ENCODE data around the gene CDKAL1.
"Not testable (repeated sequence)": the region's sequence is repeated elsewhere in the genome, so short reads cannot be mapped to it uniquely, and the experiment has no call there.

The CDKAL1 gene

DNA sequence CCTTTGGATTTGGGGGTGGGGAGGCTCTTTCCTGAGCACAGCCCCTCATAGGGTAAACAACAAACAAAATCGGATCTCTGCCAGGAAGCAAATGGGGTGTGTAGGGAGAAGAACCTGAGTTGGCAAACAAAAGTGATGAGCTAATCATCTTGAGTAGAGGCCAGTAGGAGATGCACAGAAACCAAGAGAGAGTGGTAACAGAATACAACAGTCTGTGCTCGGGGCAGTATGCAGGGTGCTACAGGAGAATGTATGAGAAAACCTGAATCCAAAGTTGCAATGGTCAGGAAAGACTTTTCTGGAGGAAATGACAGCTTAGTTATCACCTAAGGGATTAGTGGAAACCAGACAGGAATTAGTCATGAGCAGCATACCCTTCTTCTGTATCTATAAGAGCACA, 177.8 kb downstream of the CDKAL1 start:
- DNase-seq, result no peak

DNA sequence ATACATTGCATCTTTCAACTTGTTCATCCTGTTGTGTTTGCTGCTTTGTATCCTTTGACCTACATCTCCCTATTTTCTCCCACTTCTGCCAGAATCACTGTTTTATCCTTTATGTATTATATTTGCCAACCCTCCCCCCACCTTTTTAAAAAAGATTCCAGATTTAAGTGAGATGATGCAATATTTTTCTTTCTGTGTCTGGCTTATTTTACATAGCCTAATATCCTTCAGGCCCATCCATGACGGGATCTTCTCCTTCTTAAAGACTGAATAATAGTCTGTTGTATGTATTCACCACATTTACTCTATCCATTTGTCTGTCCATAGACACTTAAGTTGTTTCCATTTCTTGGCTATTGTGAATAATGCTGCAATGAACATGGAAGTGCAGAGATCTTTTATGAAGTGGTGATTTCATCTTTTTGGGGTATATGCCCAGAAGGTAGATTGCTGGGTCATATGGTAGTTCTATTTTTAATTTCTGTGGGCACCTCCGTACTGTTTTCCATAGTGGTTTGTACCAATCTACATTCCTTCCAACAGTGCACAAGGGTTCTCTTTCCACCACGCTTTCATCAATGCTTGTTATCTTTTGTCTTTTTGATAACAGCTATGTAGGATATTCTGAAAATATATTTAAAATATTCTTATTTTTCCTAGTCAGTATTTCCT, 181.0 kb downstream of the CDKAL1 start:
- DNase-seq, result no peak

DNA sequence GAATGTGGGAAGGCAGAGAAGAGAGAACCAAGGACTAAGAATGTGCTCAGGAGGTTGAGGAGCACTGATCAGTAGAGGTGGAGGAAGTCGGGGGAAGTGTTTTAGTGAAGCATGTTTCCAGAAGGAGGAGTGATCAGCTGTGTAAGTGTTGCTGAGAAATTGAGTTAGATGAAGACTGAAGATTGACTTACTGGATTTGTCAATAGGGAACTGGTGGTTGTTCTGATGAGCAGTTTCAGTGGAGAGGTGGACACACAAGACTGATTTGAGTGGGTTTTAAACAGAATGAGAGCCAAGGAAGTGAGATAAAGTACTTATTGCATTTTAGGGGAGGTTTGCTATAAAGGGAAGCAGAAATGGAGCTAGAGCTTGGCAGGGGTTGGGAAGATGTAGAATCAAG, 182.6 kb downstream of the CDKAL1 start:
- no peak for DNase-seq

DNA sequence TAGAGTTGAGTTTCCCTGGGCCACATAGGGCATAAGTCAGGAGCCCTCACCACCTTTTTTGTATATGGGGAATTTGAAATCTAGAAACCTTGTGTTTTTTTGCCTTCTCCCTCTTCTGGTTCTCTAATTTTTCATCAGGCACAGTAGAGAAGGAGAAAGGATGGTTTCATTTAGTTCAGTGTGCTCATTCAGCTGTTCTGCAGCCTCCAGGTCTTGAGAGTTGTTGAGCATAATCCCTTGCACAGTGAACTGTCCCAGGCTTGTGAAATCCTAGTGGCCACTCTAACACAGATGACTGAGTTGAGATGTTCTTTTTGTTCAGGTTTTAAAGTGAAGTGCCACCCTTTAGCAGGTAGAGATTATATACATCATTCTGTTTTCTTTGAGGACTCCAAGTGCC, 183.5 kb downstream of the CDKAL1 start:
- no peak for DNase-seq

GRCh38 chr6:20718705-20719653, 184.7 kb downstream of the CDKAL1 start:
- DNase-seq, result no peak

DNA sequence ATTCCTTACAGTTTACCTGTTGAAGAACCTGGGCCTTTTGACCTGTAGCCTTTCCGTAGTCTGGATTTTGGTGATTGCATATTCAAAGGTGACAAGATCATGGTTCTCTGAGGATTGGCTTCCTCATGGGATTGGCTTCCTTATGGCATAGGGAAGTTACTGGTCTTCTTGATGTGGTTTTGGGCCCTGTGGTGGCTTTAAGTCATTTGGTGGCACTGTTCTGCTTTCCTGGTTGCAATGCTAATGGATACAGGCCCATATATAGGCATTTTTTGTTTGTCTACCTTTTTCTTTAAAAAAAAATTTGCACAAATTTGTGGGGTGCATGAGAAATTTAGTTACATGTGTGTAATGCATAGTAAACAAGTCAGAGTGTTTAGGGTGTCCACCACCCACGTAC, 185.7 kb downstream of the CDKAL1 start:
- no peak for DNase-seq

GRCh38 chr6:20721121-20721520, 186.9 kb downstream of the CDKAL1 start:
- not testable (repeated sequence) for DNase-seq

DNA sequence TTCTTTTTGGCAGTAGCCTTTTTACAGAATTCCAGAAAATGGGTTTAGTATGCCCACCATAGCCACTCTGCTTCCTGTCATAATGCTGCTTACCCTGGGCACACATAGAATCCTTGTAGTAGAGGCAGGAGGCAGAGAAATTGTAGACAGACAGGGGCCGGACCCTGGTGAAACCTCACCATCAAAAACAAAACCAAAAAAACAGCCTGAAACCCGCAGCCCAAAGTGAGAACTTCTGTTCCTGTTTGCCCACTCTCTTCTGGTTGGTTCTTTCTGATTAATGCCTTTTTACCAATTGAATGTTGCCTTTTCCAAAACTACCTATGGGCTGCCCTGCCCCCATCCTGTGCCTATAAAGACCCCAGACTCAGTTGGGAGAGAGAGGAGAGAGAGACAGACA, 188.2 kb downstream of the CDKAL1 start:
- DNase-seq, result no peak

DNA sequence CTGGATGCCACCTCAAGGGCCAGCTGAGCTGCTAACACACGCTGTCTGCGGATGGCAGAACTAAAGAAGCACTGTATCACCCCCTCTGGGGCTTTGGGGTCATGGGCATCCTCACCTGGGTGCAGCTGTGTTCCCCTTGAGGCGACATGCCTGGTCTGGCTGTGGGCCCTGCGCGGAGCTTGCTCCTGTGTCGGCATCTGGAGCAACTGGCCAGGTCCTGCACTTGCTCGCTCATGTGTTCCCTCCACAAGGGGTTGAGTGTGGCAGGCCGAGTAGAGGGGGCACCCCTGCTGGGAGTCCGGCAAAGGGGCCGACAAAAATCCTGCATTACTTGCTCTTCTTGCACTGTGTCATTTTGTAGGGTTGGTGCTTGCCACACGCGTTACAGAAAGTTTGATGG, 189.0 kb downstream of the CDKAL1 start:
- DNase-seq, result no peak

- no peak for DNase-seq
Measured at GRCh38 chr6:20724443-20725190, 190.4 kb downstream of the CDKAL1 start.

GRCh38 chr6:20725235-20725634, 191.0 kb downstream of the CDKAL1 start:
- not testable (repeated sequence) for DNase-seq

DNA sequence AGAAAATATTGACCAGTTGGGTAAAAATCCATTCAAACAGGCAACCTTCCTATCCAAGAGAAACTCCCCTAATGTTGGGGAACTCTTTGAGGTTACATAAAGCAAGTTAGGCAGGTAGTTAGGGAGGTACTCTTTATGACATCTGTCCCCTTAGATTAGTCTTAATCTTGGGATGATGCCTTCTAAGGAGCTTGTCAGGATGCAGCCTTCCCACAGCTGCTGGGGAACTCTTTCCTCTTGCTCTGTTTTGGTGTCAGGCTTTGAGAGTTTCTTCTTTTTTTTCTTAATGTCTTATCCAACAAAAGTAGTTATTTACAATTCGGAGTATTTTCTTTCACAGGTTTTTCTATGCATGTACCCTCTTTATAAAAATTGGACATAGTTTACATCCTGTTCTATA, 194.8 kb downstream of the CDKAL1 start:
- DNase-seq, result no peak

DNA sequence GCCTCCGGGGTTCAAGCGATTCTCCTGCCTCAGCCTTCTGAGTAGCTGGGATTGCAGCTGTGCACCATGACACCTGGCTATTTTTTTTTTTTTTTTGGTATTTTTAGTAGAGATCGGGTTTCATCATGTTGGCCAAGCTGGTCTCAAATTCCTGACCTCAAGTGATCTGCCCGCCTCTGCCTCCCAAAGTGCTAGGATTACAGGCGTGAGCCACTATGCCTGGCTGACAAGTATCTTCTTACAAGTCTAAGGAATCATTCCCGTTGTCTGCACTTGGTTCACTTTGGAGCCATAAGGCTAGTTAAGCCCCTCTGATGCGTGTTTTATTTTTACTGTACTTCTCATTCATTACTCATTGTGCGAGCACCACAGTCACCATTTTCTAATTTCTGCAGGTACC, 198.1 kb downstream of the CDKAL1 start:
- DNase-seq, result not testable (repeated sequence)

DNA sequence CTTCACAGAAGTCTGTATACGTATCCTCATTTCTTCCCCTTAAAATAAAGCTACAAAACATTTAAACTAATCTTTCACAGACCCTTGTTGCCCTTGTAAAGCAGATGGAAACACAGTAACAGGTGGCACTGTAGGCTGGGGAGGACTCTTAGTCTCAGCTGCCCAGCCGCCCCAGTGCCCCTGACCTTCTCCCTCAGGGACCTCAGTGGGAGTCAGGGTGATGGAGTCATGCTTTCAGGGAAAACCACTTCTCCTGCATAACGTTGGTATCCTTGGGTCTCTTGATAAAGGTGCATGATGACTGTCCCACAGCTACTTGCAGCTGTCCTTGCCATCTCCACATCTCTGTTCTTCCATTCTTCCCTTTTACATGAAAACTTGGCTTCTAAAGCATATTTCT, 198.6 kb downstream of the CDKAL1 start:
- DNase-seq, result no peak

DNA sequence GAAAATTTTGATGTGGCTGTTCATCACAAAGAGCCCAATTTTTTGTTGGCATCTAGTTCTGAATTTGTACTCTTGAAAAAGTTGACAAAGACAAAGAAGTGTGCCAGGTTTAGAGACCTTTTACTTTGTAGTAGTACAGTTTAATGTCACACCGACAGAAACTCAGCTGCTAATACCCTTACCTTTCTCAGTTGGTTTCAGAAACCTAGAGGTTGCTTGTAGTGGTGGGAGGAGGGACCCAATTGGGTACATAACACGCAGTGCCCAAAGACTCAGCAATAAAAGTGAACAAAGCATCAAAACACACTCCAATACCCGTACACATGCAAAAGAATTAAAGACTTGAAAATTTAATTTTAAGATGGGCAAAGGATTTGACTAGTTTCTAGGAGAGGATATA, 203.7 kb downstream of the CDKAL1 start:
- no peak for DNase-seq

GRCh38 chr6:20740088-20740487, 205.8 kb downstream of the CDKAL1 start:
- DNase-seq, result no peak

DNA sequence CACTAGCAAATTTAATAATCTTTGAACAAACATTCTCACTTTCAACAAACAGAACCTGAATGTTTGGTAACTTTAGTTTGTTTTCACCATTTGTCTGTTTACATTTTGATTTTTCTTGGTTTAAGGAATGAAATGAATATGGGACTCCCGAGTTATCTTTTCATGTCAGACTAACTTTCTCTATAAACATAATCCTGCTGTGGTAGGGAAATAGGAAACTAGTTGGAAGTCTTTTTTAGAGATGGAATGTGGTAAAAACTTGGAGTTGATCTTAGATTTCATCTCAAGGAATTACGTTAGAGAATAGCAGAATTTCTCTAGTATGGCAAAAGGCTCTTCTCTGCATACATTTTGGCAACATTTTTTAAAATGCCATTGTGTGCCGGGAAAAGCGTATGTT, 206.5 kb downstream of the CDKAL1 start:
- no peak for DNase-seq

- DNase-seq, result no peak
Measured at GRCh38 chr6:20741490-20741889, 207.2 kb downstream of the CDKAL1 start.

DNA sequence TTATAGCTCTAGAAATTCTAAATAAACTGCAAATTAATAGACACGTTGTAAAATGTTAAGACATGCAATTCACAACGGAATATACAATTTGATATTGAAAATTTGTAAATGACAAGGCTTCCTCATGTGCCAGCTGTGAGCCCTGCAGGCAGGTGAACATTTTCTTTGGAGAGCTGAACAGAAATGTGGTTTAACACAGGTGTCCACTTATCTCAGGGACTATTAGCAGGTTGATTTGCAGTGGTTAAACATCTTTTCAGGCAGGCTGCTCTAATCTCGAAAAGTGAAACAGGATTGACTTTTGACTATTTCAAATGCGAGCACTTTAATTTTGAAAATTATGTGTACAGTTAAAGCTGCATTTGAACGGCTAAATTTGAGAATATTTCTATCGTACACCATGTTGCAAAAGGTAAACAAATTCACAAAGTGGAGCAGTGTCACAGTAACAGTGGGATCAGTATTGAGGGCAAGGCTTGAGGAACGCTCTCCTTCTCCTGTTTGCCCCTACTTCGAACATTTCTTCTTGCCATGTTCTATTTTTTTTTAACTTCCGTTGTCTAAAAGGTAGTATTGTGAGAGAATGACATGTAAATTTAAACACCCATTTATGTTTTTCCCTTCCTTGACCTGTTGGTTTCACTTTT, 210.8 kb downstream of the CDKAL1 start:
- no peak for DNase-seq

GRCh38 chr6:20746024-20746423, 211.8 kb downstream of the CDKAL1 start:
- no peak for DNase-seq

DNA sequence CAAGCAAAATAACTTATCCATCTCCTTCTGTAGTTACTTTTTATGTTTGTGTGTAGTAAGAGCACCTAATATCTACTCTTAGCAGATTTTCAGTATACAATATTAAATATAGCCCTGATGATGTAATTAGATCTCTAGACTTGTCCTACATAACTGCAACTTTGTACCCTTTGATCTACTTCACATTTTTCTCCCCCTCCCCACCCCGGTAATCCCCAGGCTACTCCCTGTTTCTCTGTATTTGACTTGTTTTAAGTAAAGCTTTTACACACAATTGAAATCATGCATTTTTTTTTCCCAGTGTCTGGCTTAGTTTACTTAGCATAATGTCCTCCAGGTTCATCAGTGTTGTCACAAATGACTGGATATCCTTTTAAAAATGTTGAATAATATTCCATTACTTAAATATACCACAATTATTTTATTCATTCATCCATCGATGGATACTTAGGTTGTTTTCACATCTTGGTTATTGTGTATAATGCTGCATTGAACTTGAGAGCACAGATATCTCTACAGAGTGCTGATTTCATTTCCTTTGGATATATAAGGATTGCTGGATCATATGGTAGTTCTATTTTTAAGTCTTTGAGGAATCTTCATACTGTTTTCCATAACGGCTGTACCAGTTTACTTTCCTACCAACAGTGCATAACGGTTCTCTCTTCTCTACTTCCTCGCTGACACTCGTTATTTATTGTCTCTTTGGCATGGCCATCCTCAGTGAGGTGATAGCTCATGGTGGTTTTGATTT, 212.7 kb downstream of the CDKAL1 start:
- DNase-seq, result no peak

DNA sequence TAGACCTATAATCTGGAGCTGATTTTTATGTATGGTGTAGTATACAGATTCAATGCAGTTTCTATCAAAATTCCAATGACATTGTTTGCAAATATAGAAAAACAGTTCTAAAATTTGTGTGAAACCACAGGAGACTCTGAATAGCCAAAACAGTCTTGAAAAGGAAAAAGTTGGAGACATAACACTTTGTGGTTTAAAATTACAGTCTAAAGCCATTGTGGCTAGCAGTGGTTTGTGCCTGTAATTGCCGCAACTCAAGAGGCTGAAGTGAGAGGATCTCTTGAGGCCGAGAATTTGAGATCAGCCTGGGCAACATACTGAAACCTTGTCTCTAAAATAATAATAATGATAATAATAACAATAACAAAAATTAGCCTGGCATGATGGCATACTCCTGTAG, 213.7 kb downstream of the CDKAL1 start:
- DNase-seq, result no peak
